OCI-LY7 (cell line): ENCODE results near the gene AK9. TPM values are rescaled to one million over a fixed set of nuclear protein-coding genes. Genes with fewer than 3 reads are reported as not detected.

ENCODE experiments used
- Bru-seq: library from RNA; stranded (reverse); fragments of 400-500 nt; gene quantifications from one replicate; lab custom pipeline; 2021; lab: Mats Ljungman, UMichigan
- BruChase-seq, 2 experiments: library from RNA; stranded (reverse); fragments of 400-500 nt; gene quantifications; one replicate each; lab custom pipeline; 2021; lab: Mats Ljungman, UMichigan
- BruUV-seq: library from RNA; stranded (reverse); fragments of 400-500 nt; replicated peaks from 2 replicates; lab custom pipeline; 2021; lab: Mats Ljungman, UMichigan
- CTCF ChIA-PET: fragments of 300-600 bp; sonication (Branson Sonifier 250); formaldehyde crosslinking; loops from one replicate; lab custom pipeline; 2022; ENCODE audit warnings: antibody characterized with exemption; ENCODE audit not compliant: unreplicated experiment; lab: Charles Lee
- POLR2A ChIA-PET: fragments of 300-600 bp; sonication (Branson Sonifier 250); formaldehyde crosslinking; loops from one replicate; lab custom pipeline; 2022; ENCODE audit warnings: antibody characterized with exemption; lab: Charles Lee
- DNase-seq: peaks from one replicate; pipeline ENCODE4 v3.0.0-alpha.2; 2015; ENCODE audit warnings: low spot score
- H2AFZ ChIP-seq: fragments of 200-600 bp; sonication (generic), shearing (Covaris generic); 2 replicates; pipeline ENCODE4 v1.6.1; 2014; ENCODE audit warnings: mild to moderate bottlenecking, antibody characterized with exemption, low read length, moderate library complexity
- H3K27ac ChIP-seq: fragments of 200-600 bp; sonication (generic); 2 replicates; pipeline ENCODE4 v1.5.1; 2014; ENCODE audit warnings: mixed run types, low read depth, mild to moderate bottlenecking, moderate library complexity, low read length, inconsistent platforms; ENCODE audit not compliant: poor library complexity, severe bottlenecking
- H3K36me3 ChIP-seq: fragments of 200-600 bp; sonication (generic); 2 replicates; pipeline ENCODE4 v1.6.1; 2014; ENCODE audit warnings: mild to moderate bottlenecking, antibody characterized with exemption, low read length, moderate library complexity, mixed read lengths; ENCODE audit not compliant: insufficient read depth
- H3K4me1 ChIP-seq: fragments of 200-600 bp; sonication (generic); 2 replicates; pipeline ENCODE4 v1.5.1; 2014; ENCODE audit warnings: mild to moderate bottlenecking, low read length; ENCODE audit not compliant: insufficient read depth, poor library complexity, severe bottlenecking
- H3K4me2 ChIP-seq: fragments of 200-600 bp; sonication (generic); 2 replicates; pipeline ENCODE4 v1.6.1; 2014; ENCODE audit warnings: mild to moderate bottlenecking, low read length
- H3K4me3 ChIP-seq: fragments of 200-600 bp; sonication (generic); 2 replicates; pipeline ENCODE4 v1.5.1; 2014; ENCODE audit warnings: mild to moderate bottlenecking, low read depth, low read length; ENCODE audit not compliant: poor library complexity, severe bottlenecking
- H3K79me2 ChIP-seq: fragments of 200-600 bp; sonication (generic); 2 replicates; pipeline ENCODE4 v1.6.1; 2016; ENCODE audit warnings: low read depth, mild to moderate bottlenecking, low read length, moderate library complexity, mixed read lengths; ENCODE audit not compliant: insufficient read depth
- H3K9me2 ChIP-seq: fragments of 200-600 bp; sonication (generic); 2 replicates; pipeline ENCODE4 v1.6.1; 2016; ENCODE audit warnings: mild to moderate bottlenecking, low read length, mixed read lengths; ENCODE audit not compliant: insufficient read depth
- H3K9me3 ChIP-seq: fragments of 200-600 bp; sonication (generic); 2 replicates; pipeline ENCODE4 v1.6.1; 2014; ENCODE audit warnings: mild to moderate bottlenecking, mixed run types, low read length, mixed read lengths
- H4K20me1 ChIP-seq: fragments of 200-600 bp; sonication (generic); 2 replicates; pipeline ENCODE4 v1.6.1; 2014; ENCODE audit warnings: mild to moderate bottlenecking, antibody characterized with exemption, low read length, moderate library complexity, mixed read lengths; ENCODE audit not compliant: insufficient read depth
- CTCF ChIP-seq: fragments of 200-600 bp; sonication (generic); conservative IDR thresholded peaks from 2 replicates; pipeline ENCODE4 v1.5.1; 2014; ENCODE audit warnings: mild to moderate bottlenecking, antibody characterized with exemption, low read length, moderate library complexity, mixed read lengths
- EZH2phosphoT487 ChIP-seq: fragments of 200-600 bp; sonication (generic); IDR thresholded peaks from 2 replicates; pipeline ENCODE4 v1.6.1; 2018; ENCODE audit warnings: low read depth, borderline replicate concordance, mild to moderate bottlenecking, mixed run types, antibody characterized with exemption, low read length, moderate library complexity, mixed read lengths
- intact Hi-C: fragments of 100-400 bp; cut with micrococcal nuclease; formaldehyde crosslinking; loops from one replicate; pipeline ENCODE4 v1.10.0; 2022; ENCODE audit not compliant: unreplicated experiment
- long read RNA-seq: library from polyadenylated mRNA; stranded (forward); transcript quantifications from one replicate; pipeline ENCODE4 v2.0.0, GENCODE V29; 2022
- total RNA-seq, 2 experiments: library from RNA; depleted of rRNA in 1 of 2; stranded (reverse); fragments of >200 nt in 1 of 2; shearing (Covaris generic) in 1 of 2; gene quantifications; 2 replicates each; pipeline ENCODE4 v1.2.3, GENCODE V29; 2014 to 2022

Gene AK9
- total RNA-seq (2014; rRNA removed; shearing (Covaris generic)) (2.0 and 6.7 TPM in 2 replicates), total RNA-seq (2022) (4.9 and 5.7 TPM in 2 replicates), Bru-seq, nascent RNA (percentile 36 among the genes with signal in this experiment), BruChase-seq, experiment 1, labeled RNA remaining after a 6-hour chase (percentile 32 among the genes with signal in this experiment), BruChase-seq, experiment 2, labeled RNA remaining after a 2-hour chase (percentile 36 among the genes with signal in this experiment)
- long read RNA-seq, partial matches to known transcripts: 4 of 7 reads
- long read RNA-seq, other reads (novel, unspliced or antisense): 1 of 7 reads

GRCh38 chr6:109690737-109691621, at the start of gene AK9, which contains the start of gene FIG4:
Gene AK9 (minus strand): TSS chr6:109691202. CDS start chr6:109675745, 15,457 bp downstream.
Gene FIG4 (plus strand): TSS chr6:109691296. CDS start chr6:109691436, 140 bp downstream.
- peaks cover 12% of the 10 kb centered on the region; the same call in 1 of the 2 replicates for H3K79me2 ChIP-seq
- peak within 1 kb of the TSS; percentile 85 for H3K4me2 ChIP-seq
- H2AFZ ChIP-seq: peak within 1 kb of the TSS; percentile 100
- DNase-seq: peak; percentile 92
- H3K36me3 ChIP-seq: no peaks in the 10 kb centered on the region; the same call in 1 of the 2 replicates
- H3K9me3 ChIP-seq: no peaks in the 10 kb centered on the region; the same call in 1 of the 2 replicates
- TF ChIP-seq CTCF (peak; percentile 57), EZH2phosphoT487 (no peak)
- no peaks in the 10 kb centered on the region for H3K9me2 ChIP-seq
- no peaks in the 10 kb centered on the region for H4K20me1 ChIP-seq
- peaks cover 27% of the 10 kb centered on the region for H3K4me1 ChIP-seq
- H3K4me3 ChIP-seq: peak within 1 kb of the TSS; percentile 93
- TSS peak; percentile 92 for BruUV-seq
- intact Hi-C loops: loop anchor here (5.0 kb wide), 4 partner anchors 164 to 486 kb away; partner anchors contain the start of genes CD164, MICAL1 and WASF1
- H3K27ac ChIP-seq: peak within 1 kb of the TSS; percentile 31
- POLR2A ChIA-PET: interaction anchor here (0.8 to 1.5 kb wide), 4 partner anchors 8 to 489 kb away, joined by 3 to 4 read pairs (median 4); no protein-coding TSS in a partner anchor
- CTCF ChIA-PET: interaction anchor here (0.6 to 1.3 kb wide), 2 partner anchors 10 to 237 kb away, joined by 3 read pairs; no protein-coding TSS in a partner anchor

- Histone ChIP-seq H4K20me1 (no peaks in the 10 kb centered on the region), H3K4me1 (peaks cover 5% of the 10 kb centered on the region), H3K27ac (no peak overlapping the region), H3K9me3 (no peaks in the 10 kb centered on the region), H3K79me2 (no peaks in the 10 kb centered on the region), H3K4me3 (no peak overlapping the region), H3K4me2 (no peak overlapping the region), H2AFZ (no peak overlapping the region), H3K9me2 (no peaks in the 10 kb centered on the region), H3K36me3 (no peaks in the 10 kb centered on the region; the same call in 1 of the 2 replicates)
- intact Hi-C loops: no loop called here
- CTCF ChIA-PET: no interaction called here
- BruUV-seq: no TSS peak
- DNase-seq: no peak
- POLR2A ChIA-PET: no interaction called here
- no peak for TF ChIP-seq CTCF
- no peak for TF ChIP-seq EZH2phosphoT487
These were observed 49.8 kb upstream of the AK9 start for GRCh38 chr6:109740787-109741186.
